Measurements from ENCODE around the gene ZNF460.
"Not testable (repeated sequence)": the region's sequence is repeated elsewhere in the genome, so short reads cannot be mapped to it uniquely, and the experiment has no call there.

ZNF460 gene

GRCh38 chr19:57263244-57263741, 17.0 kb upstream of the ZNF460 start:
- Mint-ChIP-seq H3K4me3 (no peak overlapping the region), H3K36me3 (peaks cover 40% of the 10 kb centered on the region), H3K4me1 (no peaks in the 10 kb centered on the region), H3K9me3 (peaks cover 55% of the 10 kb centered on the region), H3K27me3 (no peaks in the 10 kb centered on the region), H3K27ac (no peak overlapping the region)
- CTCF ChIA-PET, result interaction anchor here (1.3 kb wide), 1 partner anchor 9 kb away, joined by 4 read pairs; no protein-coding TSS in a partner anchor
- no peak for DNase-seq

- DNase-seq, result no peak
- no peak overlapping the region for H3K27ac Mint-ChIP-seq
- peaks cover 40% of the 10 kb centered on the region for H3K9me3 Mint-ChIP-seq
- H3K27me3 Mint-ChIP-seq, result no peaks in the 10 kb centered on the region
- H3K36me3 Mint-ChIP-seq, result peaks cover 13% of the 10 kb centered on the region
- CTCF ChIA-PET, result no interaction called here
- H3K4me1 Mint-ChIP-seq, result no peaks in the 10 kb centered on the region
- H3K4me3 Mint-ChIP-seq, result no peak overlapping the region
These were observed 13.0 kb upstream of the ZNF460 start for GRCh38 chr19:57267291-57267690.

GRCh38 chr19:57269515-57270250, 10.6 kb upstream of the ZNF460 start:
- Mint-ChIP-seq H3K36me3 (peaks cover 14% of the 10 kb centered on the region), H3K4me1 (no peaks in the 10 kb centered on the region)
- CTCF ChIA-PET, result no interaction called here

GRCh38 chr19:57271280-57271679, 9.0 kb upstream of the ZNF460 start:
- peaks cover 19% of the 10 kb centered on the region for H3K36me3 Mint-ChIP-seq
- CTCF ChIA-PET, result interaction anchor here (1.2 kb wide), 1 partner anchor 8 kb away, joined by 4 read pairs; no protein-coding TSS in a partner anchor
- no peaks in the 10 kb centered on the region for H3K4me1 Mint-ChIP-seq
- peaks cover 33% of the 10 kb centered on the region for H3K9me3 Mint-ChIP-seq
- H3K4me3 Mint-ChIP-seq, result no peak overlapping the region
- no peak for DNase-seq
- H3K27me3 Mint-ChIP-seq, result no peaks in the 10 kb centered on the region
- H3K27ac Mint-ChIP-seq, result no peak overlapping the region

More at GRCh38 chr19:57269515-57270250, 10.6 kb upstream of the ZNF460 start:
- Mint-ChIP-seq H3K27me3 (no peaks in the 10 kb centered on the region), H3K27ac (no peak overlapping the region), H3K9me3 (peaks cover 45% of the 10 kb centered on the region), H3K4me3 (no peak overlapping the region)
- no peak for DNase-seq

GRCh38 chr19:57273014-57273413, 7.3 kb upstream of the ZNF460 start:
- no peaks in the 10 kb centered on the region for H3K27me3 Mint-ChIP-seq
- H3K36me3 Mint-ChIP-seq, result peaks cover 18% of the 10 kb centered on the region
- no peak overlapping the region for H3K27ac Mint-ChIP-seq
- H3K4me3 Mint-ChIP-seq, result no peak overlapping the region
- H3K4me1 Mint-ChIP-seq, result no peaks in the 10 kb centered on the region
- CTCF ChIA-PET, result no interaction called here
- peaks cover 25% of the 10 kb centered on the region for H3K9me3 Mint-ChIP-seq
- DNase-seq, result no peak

GRCh38 chr19:57276430-57276829, 3.9 kb upstream of the ZNF460 start:
- CTCF ChIA-PET, result no interaction called here
- Mint-ChIP-seq H3K4me3 (no peak overlapping the region), H3K27me3 (no peaks in the 10 kb centered on the region), H3K27ac (no peak overlapping the region), H3K4me1 (peaks cover 6% of the 10 kb centered on the region), H3K9me3 (peaks cover 17% of the 10 kb centered on the region), H3K36me3 (peaks cover 23% of the 10 kb centered on the region)
- no peak for DNase-seq

GRCh38 chr19:57278481-57278880, 1.8 kb upstream of the ZNF460 start:
- H3K4me3 Mint-ChIP-seq, DNase-seq, H3K27ac Mint-ChIP-seq, CTCF ChIA-PET, H3K27me3 Mint-ChIP-seq: not testable (repeated sequence)
- Mint-ChIP-seq H3K9me3 (peaks cover 11% of the 10 kb centered on the region), H3K36me3 (peaks cover 36% of the 10 kb centered on the region), H3K4me1 (peaks cover 23% of the 10 kb centered on the region)

- CTCF ChIA-PET, result no interaction called here
- H3K4me3 Mint-ChIP-seq, result no peak overlapping the region
- no peak overlapping the region for H3K27ac Mint-ChIP-seq
- peaks cover 42% of the 10 kb centered on the region for H3K36me3 Mint-ChIP-seq
- DNase-seq, result peak; percentile 85
- H3K9me3 Mint-ChIP-seq, result peaks cover 7% of the 10 kb centered on the region
- peaks cover 28% of the 10 kb centered on the region for H3K4me1 Mint-ChIP-seq
- H3K27me3 Mint-ChIP-seq, result no peaks in the 10 kb centered on the region
These were observed 694 bp upstream of the ZNF460 start for GRCh38 chr19:57279418-57280164.

- H3K36me3 Mint-ChIP-seq, result peaks cover 51% of the 10 kb centered on the region
- peaks cover 32% of the 10 kb centered on the region for H3K4me1 Mint-ChIP-seq
- H3K9me3 Mint-ChIP-seq, result peaks cover 13% of the 10 kb centered on the region
- H3K4me3 Mint-ChIP-seq, result no peak overlapping the region
- CTCF ChIA-PET, result no interaction called here
- no peaks in the 10 kb centered on the region for H3K27me3 Mint-ChIP-seq
- peak; percentile 30 for DNase-seq
- no peak overlapping the region for H3K27ac Mint-ChIP-seq
These were observed 696 bp downstream of the ZNF460 start for GRCh38 chr19:57280962-57281400.

GRCh38 chr19:57282011-57282643, 1.8 kb downstream of the ZNF460 start:
- no peaks in the 10 kb centered on the region for H3K27me3 Mint-ChIP-seq
- DNase-seq, result no peak
- peaks cover 18% of the 10 kb centered on the region for H3K9me3 Mint-ChIP-seq
- peak overlapping the region; percentile 87 for H3K27ac Mint-ChIP-seq
- H3K4me1 Mint-ChIP-seq, result peaks cover 32% of the 10 kb centered on the region
- H3K36me3 Mint-ChIP-seq, result peaks cover 60% of the 10 kb centered on the region
- peak overlapping the region; percentile 67 for H3K4me3 Mint-ChIP-seq
- CTCF ChIA-PET, result no interaction called here

GRCh38 chr19:57288373-57288772, 8.1 kb downstream of the ZNF460 start:
- Mint-ChIP-seq H3K27me3 (no peaks in the 10 kb centered on the region), H3K4me3 (no peak overlapping the region), H3K9me3 (peaks cover 51% of the 10 kb centered on the region), H3K27ac (no peak overlapping the region), H3K36me3 (peaks cover 88% of the 10 kb centered on the region), H3K4me1 (peaks cover 9% of the 10 kb centered on the region)
- no peak for DNase-seq
- CTCF ChIA-PET, result no interaction called here

GRCh38 chr19:57290970-57291369, 10.7 kb downstream of the ZNF460 start:
- Mint-ChIP-seq H3K27ac (no peak overlapping the region), H3K4me1 (no peaks in the 10 kb centered on the region), H3K9me3 (peaks cover 67% of the 10 kb centered on the region), H3K4me3 (no peak overlapping the region), H3K36me3 (peaks cover 93% of the 10 kb centered on the region), H3K27me3 (no peaks in the 10 kb centered on the region)
- no peak for DNase-seq
- CTCF ChIA-PET, result no interaction called here

- no peak for DNase-seq
- Mint-ChIP-seq H3K4me1 (no peaks in the 10 kb centered on the region), H3K9me3 (peaks cover 72% of the 10 kb centered on the region), H3K27ac (no peak overlapping the region), H3K27me3 (no peaks in the 10 kb centered on the region), H3K4me3 (no peak overlapping the region), H3K36me3 (peaks cover 92% of the 10 kb centered on the region)
- CTCF ChIA-PET, result no interaction called here
These were observed 12.3 kb downstream of the ZNF460 start for GRCh38 chr19:57292547-57292946.

GRCh38 chr19:57293719-57294118, 13.4 kb downstream of the ZNF460 start:
- Mint-ChIP-seq H3K27me3 (no peaks in the 10 kb centered on the region), H3K4me3 (no peak overlapping the region), H3K36me3 (peaks cover 92% of the 10 kb centered on the region), H3K9me3 (peaks cover 71% of the 10 kb centered on the region), H3K4me1 (no peaks in the 10 kb centered on the region), H3K27ac (peak overlapping the region; percentile 25)
- DNase-seq, result no peak
- CTCF ChIA-PET, result no interaction called here

Data from activated naive CD4-positive, alpha-beta T cell treated with anti-CD3 and anti-CD28 coated beads, Interleukin-2, amount 10 ng/mL, durations not matched to agents 7 days and 5 days (primary cell).